Upper lobe of left lung (tissue), 6 donors: Measurements from ENCODE around the gene GRAMD4. TPM values are rescaled to one million over a fixed set of nuclear protein-coding genes. Genes with fewer than 3 reads are reported as not detected.
"Not testable (repeated sequence)": the region's sequence is repeated elsewhere in the genome, so short reads cannot be mapped to it uniquely, and the experiment has no call there.

Experiments
- ATAC-seq, 2 donors: fragments of 200-7000 bp; cut with Tn5 transposase; one replicate each; pipeline ENCODE4 v1.9.1; 2022; ENCODE audit warnings: mild to moderate bottlenecking in 2 of 2, moderate library complexity in 2 of 2; ENCODE audit not compliant: low FRiP score in 2 of 2
- DNase-seq, 2 donors: peaks; one replicate each; pipeline ENCODE4 v3.0.0-alpha.2; 2019 to 2020
- H3K27ac ChIP-seq, 4 donors: fragments of 200-600 bp; sonication (generic); one replicate each; pipeline ENCODE4 v1.5.1; 2016 to 2019
- H3K27me3 ChIP-seq, 4 donors: fragments of 200-600 bp; sonication (generic); one replicate each; pipeline ENCODE4 v1.5.1; 2017 to 2019
- H3K36me3 ChIP-seq, 4 donors: fragments of 200-600 bp; sonication (generic); one replicate each; pipeline ENCODE4 v1.5.1; 2016 to 2019
- H3K4me1 ChIP-seq, 4 donors: fragments of 200-600 bp; sonication (generic); one replicate each; pipeline ENCODE4 v1.5.1; 2018 to 2019
- H3K4me3 ChIP-seq, 4 donors: fragments of 200-600 bp; sonication (generic); one replicate each; pipeline ENCODE4 v1.5.1; 2017 to 2019; ENCODE audit warnings: mild to moderate bottlenecking in 2 of 4, moderate library complexity in 1 of 4
- H3K9me3 ChIP-seq, 4 donors: fragments of 200-600 bp; sonication (generic); one replicate each; pipeline ENCODE4 v1.5.1; 2018 to 2019
- EP300 ChIP-seq, 4 donors: sonication (generic); formaldehyde crosslinking; IDR thresholded peaks; one replicate each; pipeline ENCODE4 v1.5.1; 2017; ENCODE audit warnings: antibody characterized with exemption in 4 of 4, control low read depth in 2 of 4
- POLR2A ChIP-seq, 4 donors: fragments of 450-650 bp; IDR thresholded peaks; one replicate each; pipeline ENCODE4 v1.5.1; 2016 to 2017; ENCODE audit warnings: antibody characterized with exemption in 4 of 4, mild to moderate bottlenecking in 2 of 4
- POLR2AphosphoS5 ChIP-seq, 2 donors: sonication (generic); formaldehyde crosslinking; IDR thresholded peaks; one replicate each; pipeline ENCODE4 v1.5.1; 2017; ENCODE audit warnings: antibody characterized with exemption in 2 of 2
- WGBS, 2 donors: methylation state at CpG; one replicate each; pipeline ENCODE4 v1.1.5; 2017 to 2018; 5-methylcytosine and 5-hydroxymethylcytosine counted together
- total RNA-seq, 6 donors: library from RNA; depleted of rRNA in 4 of 6; stranded (reverse); fragments of >200 nt in 4 of 6; gene quantifications; one replicate each; pipeline versions ENCODE4 v1.1.0 to v1.2.1, GENCODE V29; 2016 to 2021
- TF ChIP-seq, protein P1 (sequence below), 6 experiments: fragments of 450-650 bp in 4 of 6; fragments of 200-600 bp in 2 of 6; sonication (generic) in 2 of 6; IDR thresholded peaks; one replicate each; pipeline ENCODE4 v1.5.1; 2016 to 2019; ENCODE audit warnings: antibody characterized with exemption in 6 of 6
- donor health status: DM: no; HTN: no; CAD: no; lungs with moderate emphysema.
- donor health status: DM: no; HTN: yes; CAD: no; lungs with severe emphysema.

Gene GRAMD4
- total RNA-seq, 6 donors from 2014 or later, result 59.8 to 302 (median 104) TPM

DNA sequence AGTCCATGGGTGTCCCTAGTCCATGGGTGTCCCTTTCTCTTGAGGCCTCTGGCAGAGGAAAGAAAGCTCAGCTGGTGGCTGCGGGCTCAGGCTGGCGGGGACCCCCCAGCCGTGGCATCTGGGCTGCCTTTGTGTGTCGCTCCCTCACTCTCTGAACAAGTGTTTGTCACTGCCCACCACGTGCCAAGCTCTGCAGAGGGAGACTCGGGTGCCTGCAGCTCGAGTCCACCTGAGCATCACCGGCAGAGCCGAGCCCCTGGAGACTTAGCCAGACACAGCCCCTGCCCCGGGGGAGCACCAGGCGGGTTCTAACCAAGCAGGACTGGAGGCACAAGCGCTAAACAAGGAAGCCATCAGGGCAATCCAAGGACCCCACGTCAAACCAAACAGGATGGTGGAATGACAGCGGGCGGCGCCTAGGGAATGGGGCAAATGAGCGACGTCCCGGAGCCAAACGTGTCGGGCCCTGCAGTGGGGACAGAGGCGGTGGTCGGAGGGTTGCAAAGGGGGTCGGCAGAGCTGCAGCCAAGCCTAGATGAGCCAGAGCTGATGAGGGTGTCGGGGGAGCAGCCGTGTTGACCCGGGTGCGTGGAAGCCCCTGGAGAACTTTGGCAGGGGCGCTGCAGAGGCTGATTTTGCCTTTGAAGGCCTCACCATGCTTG is 2.1 kb upstream of the GRAMD4 start:
- no peaks in the 10 kb centered on the region for H3K36me3 ChIP-seq
- no peaks in the 10 kb centered on the region for H3K27me3 ChIP-seq
- H3K4me3 ChIP-seq, result no peak overlapping the region
- no peak overlapping the region for H3K27ac ChIP-seq
- 85 to 92% methylated on average over 21 to 29 of the region's 29 CpGs for WGBS, 2 donors
- TF ChIP-seq EP300 (IDR thresholded peaks at IDR 0.05) (no peak), POLR2AphosphoS5 (IDR thresholded peaks at IDR 0.05) (no peak), POLR2A (IDR thresholded peaks at IDR 0.05) (no peak)
- TF ChIP-seq, protein P1, sequence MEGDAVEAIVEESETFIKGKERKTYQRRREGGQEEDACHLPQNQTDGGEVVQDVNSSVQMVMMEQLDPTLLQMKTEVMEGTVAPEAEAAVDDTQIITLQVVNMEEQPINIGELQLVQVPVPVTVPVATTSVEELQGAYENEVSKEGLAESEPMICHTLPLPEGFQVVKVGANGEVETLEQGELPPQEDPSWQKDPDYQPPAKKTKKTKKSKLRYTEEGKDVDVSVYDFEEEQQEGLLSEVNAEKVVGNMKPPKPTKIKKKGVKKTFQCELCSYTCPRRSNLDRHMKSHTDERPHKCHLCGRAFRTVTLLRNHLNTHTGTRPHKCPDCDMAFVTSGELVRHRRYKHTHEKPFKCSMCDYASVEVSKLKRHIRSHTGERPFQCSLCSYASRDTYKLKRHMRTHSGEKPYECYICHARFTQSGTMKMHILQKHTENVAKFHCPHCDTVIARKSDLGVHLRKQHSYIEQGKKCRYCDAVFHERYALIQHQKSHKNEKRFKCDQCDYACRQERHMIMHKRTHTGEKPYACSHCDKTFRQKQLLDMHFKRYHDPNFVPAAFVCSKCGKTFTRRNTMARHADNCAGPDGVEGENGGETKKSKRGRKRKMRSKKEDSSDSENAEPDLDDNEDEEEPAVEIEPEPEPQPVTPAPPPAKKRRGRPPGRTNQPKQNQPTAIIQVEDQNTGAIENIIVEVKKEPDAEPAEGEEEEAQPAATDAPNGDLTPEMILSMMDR (IDR thresholded peaks at IDR 0.05), result no peak
- H3K9me3 ChIP-seq, result no peaks in the 10 kb centered on the region
- H3K4me1 ChIP-seq, result peaks cover 17 to 49% (median 35%) of the 10 kb centered on the region in 4 donors
- ATAC-seq (no peak), DNase-seq (peak in 1 of 2 donors; percentile 74)

DNA sequence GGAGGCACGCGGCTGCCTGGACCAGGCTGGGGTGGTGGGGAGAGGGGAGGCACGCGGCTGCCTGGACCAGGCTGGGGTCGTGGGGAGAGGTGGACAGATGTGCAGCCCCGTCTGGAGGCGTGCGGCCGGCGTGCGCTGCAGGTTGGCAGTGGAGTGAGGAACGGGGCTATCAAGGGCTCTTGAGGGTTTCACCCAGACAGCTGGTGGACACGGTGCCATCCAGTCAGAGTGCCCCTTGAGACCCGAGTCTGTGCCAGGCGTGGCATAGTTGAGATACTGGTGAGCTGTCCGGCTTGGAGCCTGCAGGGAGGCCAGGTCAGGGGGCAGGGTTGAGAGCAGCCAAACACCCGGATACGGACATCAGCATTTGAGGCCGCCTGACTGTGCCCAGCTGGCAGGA is 1.5 kb upstream of the GRAMD4 start:
- no peak for TF ChIP-seq EP300 (IDR thresholded peaks at IDR 0.05)
- no peak for TF ChIP-seq POLR2A (IDR thresholded peaks at IDR 0.05)
- TF ChIP-seq POLR2AphosphoS5 (IDR thresholded peaks at IDR 0.05), result no peak
- TF ChIP-seq, protein P1 (IDR thresholded peaks at IDR 0.05), result no peak
- no peak overlapping the region for H3K27ac ChIP-seq
- WGBS, 2 donors, result 69 to 84% methylated on average over 18 to 19 of the region's 19 CpGs
- no peaks in the 10 kb centered on the region for H3K9me3 ChIP-seq
- peak; percentile 23 to 63 for ATAC-seq
- H3K4me1 ChIP-seq, result peaks cover 17 to 46% (median 29%) of the 10 kb centered on the region in 4 donors
- H3K27me3 ChIP-seq, result no peaks in the 10 kb centered on the region
- no peak overlapping the region for H3K4me3 ChIP-seq
- DNase-seq, result peak; percentile 73 to 85
- no peaks in the 10 kb centered on the region for H3K36me3 ChIP-seq

DNA sequence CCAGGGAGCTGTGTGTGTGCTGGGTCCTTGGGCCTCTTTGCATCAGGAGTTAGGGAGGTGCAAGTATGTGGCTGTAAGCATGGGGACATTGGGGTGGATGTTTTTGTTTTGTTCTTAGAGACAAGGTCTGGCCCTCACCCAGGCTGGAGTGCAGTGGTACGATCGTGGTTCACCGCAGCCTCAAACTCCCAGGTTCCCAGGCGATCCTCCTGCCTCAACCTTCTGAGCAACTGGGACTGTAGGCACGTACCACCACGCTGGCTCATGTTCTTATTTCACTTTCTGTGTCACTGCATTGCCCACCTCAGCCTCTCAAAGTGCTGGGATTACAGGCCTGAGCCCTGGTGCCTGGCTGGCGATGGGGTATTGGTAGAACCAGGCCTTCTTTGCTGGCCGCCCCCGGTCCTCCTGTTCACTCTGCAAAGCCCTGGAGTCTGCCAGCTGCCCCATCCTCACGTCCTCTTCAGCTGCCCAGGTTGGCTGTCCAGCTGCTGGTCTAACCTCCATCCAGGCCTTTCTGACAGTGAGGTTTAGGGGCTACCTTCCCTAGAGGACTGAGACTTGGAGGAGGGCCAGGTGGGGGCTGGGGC is 851 bp upstream of the GRAMD4 start:
- peak in 1 of 2 donors; percentile 38 for DNase-seq
- WGBS, 2 donors, result 82 to 88% methylated on average over 5 to 10 of the region's 10 CpGs
- peak overlapping the region in 2 of 4 donors; percentile 12 to 20 for H3K27ac ChIP-seq
- H3K4me3 ChIP-seq, result no peak overlapping the region
- no peak for TF ChIP-seq POLR2A (IDR thresholded peaks at IDR 0.05)
- TF ChIP-seq EP300 (IDR thresholded peaks at IDR 0.05), result no peak
- TF ChIP-seq POLR2AphosphoS5 (IDR thresholded peaks at IDR 0.05), result no peak
- TF ChIP-seq, protein P1 (IDR thresholded peaks at IDR 0.05), result no peak
- no peaks in the 10 kb centered on the region for H3K36me3 ChIP-seq
- peaks cover 17 to 41% (median 26%) of the 10 kb centered on the region in 4 donors for H3K4me1 ChIP-seq
- ATAC-seq, result peak in 1 of 2 donors; percentile 31
- H3K9me3 ChIP-seq, result no peaks in the 10 kb centered on the region
- no peaks in the 10 kb centered on the region for H3K27me3 ChIP-seq

DNA sequence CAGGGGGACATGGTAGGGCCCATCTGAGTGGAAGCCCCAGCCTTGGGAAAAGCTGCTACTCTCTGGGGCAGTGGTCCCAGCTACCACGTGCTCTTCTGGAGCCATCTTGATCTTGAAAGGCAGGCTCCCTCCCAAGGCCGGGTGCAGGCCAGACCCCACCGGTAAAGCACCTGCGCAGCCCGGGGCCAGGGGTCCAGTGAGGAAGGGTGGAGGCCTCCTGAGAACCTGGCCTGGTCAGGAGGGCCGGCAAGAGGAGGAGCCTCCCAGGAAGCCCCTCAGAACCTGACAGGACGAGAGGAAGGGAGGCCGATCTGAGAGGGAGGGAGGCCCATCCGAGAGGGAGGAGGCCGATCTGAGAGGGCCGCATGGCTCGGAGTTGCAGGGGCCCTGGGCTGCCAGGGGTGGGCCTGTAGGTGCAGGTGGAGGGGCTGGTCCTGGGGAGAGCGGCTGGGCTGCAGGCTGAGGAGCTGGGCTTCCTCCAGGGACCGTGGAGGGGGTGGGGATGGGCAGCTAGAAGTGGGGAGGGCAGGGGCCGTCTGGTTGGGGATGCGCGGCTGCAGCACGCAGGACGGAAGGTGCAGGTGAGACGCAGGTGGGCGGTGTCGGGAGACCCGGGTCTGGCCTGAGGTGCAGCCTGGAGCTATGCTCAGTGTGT is 529 bp downstream of the GRAMD4 start:
- no peak for TF ChIP-seq EP300 (IDR thresholded peaks at IDR 0.05)
- TF ChIP-seq POLR2AphosphoS5 (IDR thresholded peaks at IDR 0.05), result no peak
- TF ChIP-seq, protein P1 (IDR thresholded peaks at IDR 0.05), result no peak
- TF ChIP-seq POLR2A (IDR thresholded peaks at IDR 0.05), result no peak
- Histone ChIP-seq H3K4me1 (peaks cover 17 to 41% (median 27%) of the 10 kb centered on the region in 4 donors), H3K27ac (peak overlapping the region in 3 of 4 donors; percentile 20 to 59 (median 30)), H3K9me3 (no peaks in the 10 kb centered on the region), H3K27me3 (no peaks in the 10 kb centered on the region), H3K36me3 (no peaks in the 10 kb centered on the region), H3K4me3 (peak overlapping the region in 1 of 4 donors; percentile 14)
- 91% methylated on average over 19 to 23 of the region's 23 CpGs for WGBS, 2 donors
- DNase-seq (peak in 1 of 2 donors; percentile 61), ATAC-seq (no peak)

DNA sequence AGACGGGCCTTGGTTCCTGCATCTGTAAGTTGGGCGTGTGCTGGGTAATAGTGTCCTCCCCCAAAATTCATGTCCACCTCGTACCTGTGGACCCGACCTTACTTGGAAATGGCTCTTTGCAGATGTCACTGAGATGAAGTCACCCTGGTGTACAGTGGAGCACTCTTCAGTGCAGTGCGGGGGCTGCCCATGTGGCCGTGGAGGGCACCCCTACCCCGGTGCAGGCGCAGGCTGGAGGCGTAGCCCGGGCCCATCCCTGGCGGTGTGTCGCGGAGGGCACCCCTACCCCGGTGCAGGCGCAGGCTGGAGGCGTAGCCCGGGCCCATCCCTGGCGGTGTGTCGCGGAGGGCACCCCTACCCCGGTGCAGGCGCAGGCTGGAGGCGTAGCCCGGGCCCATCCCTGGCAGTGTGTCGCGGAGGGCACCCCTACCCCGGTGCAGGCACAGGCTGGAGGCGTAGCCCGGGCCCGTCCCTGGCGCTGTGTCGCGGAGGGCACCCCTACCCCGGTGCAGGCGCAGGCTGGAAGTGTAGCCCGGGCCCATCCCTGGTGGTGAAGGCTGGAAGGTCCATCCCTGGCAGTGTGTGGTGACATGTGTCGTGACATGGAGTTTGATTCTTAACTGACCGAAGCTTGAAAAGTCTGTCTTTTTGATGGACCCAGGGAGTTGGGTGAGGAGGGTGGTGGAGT is 1.2 kb downstream of the GRAMD4 start:
- H3K9me3 ChIP-seq, H3K36me3 ChIP-seq, H3K4me3 ChIP-seq, ATAC-seq, H3K27me3 ChIP-seq: not testable (repeated sequence)
- 95 to 96% methylated on average over 6 to 21 of the region's 38 CpGs for WGBS, 2 donors
- peak in 1 of 2 donors; percentile 51 for DNase-seq
- peak overlapping the region in 3 of 4 donors; percentile 24 to 73 (median 70) for H3K27ac ChIP-seq
- peaks cover 17 to 41% (median 27%) of the 10 kb centered on the region in 4 donors for H3K4me1 ChIP-seq
